CD1c-positive myeloid dendritic cell (primary cell): Measurements from ENCODE around the gene DDX11.
"Not testable (repeated sequence)": the region's sequence is repeated elsewhere in the genome, so short reads cannot be mapped to it uniquely, and the experiment has no call there.

Source experiments
- DNase-seq: peaks from one replicate; pipeline ENCODE4 v3.0.0-alpha.2; 2016; ENCODE audit errors: extremely low spot score

Gene DDX11

DNA sequence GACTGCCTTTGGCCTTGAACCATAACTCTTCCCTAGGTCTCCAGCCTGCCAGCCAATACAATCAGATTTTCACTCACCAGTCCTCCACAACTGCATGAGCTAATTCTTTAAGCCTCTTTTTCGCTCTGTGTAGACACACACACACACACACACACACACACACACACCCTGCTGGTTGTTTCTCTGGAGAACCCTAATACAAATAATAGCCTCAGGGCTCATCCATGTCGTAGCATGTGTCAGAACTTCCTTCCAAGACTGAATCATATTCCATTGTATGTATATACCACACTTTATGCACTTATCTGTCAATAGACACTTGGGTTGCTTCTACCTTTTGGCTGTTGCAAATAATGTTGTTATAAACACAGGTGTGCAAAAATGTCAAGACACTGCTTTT is 6.0 kb upstream of the DDX11 start:
- not testable (repeated sequence) for DNase-seq

DNA sequence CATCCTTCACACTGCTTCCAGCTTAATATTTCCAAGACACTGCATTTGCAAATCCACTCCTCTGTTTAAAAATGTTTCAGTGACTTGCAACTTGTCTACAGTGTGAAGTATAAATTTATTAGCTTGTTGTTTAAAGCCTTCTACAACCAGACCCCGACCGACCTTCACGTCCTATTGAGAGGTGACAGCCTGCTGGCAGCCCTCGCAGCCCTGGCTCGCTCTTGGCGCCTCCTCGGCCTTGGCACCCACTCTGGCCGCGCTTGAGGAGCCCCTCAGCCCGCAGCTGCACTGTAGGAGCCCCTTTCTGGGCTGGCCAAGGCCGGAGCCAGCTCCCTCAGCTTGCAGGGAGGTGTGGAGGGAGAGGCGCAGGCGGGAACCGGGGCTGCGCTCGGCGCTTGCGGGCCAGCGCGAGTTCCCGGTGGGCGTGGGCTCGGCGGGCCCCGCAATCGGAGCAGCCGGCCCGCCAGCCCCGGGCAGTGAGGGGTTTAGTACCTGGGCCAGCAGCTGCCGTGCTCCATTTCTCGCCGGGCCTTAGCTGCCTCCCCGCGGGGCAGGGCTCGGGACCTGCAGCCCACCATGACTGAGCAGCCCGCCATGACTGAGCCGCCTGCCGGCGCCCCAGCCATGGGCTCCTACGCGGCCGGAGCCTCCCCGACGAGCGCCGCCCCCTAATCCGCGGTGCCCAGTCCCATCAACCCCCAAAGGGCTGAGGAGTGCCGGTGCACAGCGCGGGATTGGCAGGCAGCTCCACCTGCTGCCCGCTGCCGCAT is 2.5 kb upstream of the DDX11 start:
- DNase-seq = not testable (repeated sequence)

DNA sequence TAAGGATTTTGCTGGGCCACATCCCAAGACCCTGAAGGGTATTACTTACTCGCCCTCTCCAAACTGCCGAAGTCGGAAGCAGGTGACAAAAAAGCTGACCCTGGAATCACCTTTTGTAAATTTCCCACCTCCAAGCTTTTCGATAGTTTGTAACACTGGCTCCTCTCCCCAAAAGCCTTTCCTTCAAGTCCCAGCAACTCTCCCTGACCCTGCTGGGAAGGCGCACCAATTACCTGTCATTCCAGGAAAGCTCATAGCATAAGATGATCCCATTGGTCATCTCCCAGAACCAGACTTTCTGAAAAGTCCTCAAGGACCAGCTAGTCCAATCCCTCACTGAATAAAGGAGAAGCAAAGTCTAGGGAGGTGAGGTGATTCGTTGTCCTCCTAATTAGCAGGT is 698 bp upstream of the DDX11 start:
- DNase-seq = not testable (repeated sequence)

DNA sequence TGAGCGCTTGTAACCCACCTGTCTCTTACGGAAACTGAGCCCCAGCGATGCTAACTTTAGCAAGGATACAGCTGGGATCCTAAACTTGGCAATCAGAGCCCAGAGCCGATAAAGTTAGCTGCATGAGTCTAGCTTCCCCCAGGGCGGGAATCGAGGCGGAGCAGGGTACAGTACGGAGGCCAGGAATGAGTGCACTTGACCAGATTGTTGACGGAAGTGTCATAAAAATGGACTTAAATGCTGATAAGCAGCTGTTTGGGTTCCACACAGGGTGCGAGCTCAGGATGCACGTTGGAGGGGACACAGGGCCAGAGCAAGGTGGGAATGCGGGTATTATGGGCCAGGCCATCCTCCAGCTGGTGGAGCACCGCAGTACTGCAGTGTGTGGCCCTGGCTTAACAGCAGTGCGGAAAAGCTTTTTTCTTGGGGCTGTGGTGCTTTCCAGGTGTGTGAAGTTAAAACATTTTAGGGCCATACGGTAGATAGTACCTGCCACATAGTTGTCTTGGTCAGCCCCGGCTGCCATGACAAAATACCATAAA is 744 bp downstream of the DDX11 start:
- DNase-seq = not testable (repeated sequence)

DNA sequence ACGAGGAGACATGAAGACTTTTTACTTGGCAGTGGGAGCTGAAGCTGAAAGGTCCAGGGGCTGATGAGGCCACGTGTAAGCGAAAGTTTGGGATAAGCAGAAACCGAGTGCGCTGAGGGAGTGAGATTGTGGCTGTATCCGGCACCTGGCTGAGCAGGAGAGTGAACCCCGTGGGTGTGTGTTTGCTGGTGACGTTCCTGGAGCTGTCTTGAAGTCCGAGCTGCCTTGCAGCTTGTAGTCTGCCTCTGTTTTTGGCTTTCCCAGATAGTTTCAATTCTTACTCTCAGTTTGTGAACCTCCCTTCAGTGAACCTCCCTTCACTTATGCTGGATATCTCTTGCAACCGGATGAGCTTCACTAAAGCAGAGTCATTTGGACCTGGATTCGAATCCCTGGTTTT is 2.5 kb downstream of the DDX11 start:
- not testable (repeated sequence) for DNase-seq

DNA sequence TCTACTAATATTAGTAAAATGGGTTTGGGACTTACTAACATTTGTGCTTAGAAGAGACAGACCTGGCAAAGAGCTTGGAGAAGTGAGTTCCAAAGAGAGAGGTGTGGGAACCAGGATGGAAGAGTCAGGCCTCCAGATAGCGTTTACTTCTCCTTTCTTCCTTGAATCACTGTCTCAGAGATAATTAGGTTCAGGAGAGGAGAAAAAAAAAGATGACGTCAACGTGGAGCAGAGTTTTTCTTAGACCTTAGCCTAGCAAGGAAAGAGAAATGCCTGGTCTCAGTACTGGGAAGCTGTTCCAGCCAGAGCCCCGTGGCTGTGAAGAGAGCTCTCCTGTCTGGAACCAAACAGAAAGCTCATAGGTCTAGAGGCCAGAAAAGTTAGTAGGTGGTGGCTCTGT is 3.4 kb downstream of the DDX11 start:
- not testable (repeated sequence) for DNase-seq

DNA sequence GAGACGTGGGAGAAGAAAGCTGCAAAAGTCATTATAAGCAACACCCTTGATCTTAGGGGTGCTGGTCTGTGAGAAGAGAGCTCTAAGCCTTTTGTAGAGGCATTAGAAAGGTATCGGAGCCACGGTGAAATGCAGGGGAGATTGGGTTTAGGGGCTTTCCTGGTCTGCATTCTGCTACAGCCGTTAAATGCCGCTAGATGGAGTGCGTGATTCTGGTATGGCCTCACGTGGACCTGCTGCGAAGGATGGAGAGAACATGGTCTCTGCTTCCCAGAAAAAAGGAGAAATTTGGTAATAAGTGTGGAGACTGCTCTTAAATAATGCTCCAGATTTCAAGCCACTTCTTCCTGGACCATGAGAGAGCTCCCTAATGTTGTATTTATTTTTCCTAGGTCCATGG is 4.3 kb downstream of the DDX11 start:
- DNase-seq = not testable (repeated sequence)

DNA sequence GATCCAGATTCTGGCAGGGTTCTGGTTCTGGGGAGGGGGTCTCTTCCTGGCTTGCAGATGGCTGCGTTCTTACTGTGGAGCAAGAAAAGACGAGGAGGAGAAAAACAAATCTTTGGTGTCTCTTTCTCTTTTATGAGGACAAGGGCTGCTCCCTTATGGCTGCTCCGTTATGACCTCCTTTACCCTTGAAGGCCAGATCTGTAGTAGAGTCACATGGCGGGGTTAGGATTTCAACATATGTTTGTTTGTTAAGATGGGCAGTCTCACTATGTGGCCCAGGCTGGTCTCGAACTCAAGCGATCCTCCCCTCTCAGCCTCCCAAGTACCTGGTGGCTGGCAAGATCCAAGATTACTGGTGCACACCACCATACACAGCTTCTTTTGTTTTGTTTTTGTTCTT is 5.8 kb downstream of the DDX11 start:
- DNase-seq = not testable (repeated sequence)

DNA sequence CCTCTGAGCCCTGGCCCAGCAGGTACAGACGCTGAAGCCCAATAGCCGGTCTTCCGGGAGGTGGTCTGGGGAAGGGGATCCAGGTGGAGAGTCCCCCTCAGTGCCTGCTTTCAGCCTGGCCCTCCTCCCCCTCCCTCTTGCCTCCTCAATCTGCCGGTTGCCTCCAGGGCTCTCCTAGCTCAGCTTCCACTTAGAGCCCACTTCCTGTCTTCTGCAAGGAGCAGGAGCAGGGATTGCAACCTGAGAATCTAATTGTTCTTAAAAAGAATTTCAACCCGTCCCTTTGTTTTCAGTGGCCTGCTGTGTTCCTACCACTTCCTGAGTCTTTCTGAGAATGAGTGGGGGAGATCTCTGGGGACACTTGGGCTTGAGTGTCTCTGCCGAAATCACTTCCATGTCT is 6.6 kb downstream of the DDX11 start:
- DNase-seq = not testable (repeated sequence)

DNA sequence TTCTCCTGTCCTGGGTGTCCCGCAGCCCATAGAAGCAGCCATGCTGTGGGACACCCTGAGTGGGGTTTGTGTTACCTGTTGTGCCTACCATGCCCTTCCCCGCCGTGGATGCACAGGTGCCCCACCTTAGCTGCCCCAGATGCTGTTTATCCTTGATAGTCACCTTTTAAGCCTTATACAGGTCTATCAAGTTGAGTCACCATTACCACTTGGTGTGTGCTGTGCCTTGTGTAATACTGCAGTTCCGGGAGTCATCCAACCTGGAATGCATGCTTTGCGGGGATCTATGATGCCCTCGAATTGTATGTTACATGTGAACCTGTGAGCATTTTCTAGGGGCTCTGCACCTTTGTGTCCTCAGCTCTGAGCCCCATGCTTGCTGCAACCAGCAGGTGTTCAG is 7.6 kb downstream of the DDX11 start:
- not testable (repeated sequence) for DNase-seq

DNA sequence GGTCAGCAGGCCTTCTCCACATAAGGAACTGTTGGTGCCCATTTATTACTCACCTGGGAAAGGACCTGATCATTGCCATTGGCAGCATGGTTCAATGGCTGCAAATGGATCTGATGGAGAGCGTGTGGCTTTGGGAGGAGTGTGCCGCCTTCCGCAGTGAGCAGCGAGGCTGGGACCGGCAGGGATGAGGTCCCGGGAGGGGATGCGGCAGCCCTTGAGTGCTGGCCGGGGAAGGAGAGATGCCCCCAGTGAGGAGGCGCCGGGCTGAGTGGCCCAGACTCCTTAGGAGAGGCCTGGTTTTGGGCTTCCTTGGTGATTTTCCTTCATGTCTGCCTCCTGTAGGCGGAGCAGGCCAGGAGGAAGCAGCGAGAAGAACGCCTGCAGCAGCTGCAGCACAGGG is 10.6 kb downstream of the DDX11 start:
- DNase-seq = not testable (repeated sequence)

DNA sequence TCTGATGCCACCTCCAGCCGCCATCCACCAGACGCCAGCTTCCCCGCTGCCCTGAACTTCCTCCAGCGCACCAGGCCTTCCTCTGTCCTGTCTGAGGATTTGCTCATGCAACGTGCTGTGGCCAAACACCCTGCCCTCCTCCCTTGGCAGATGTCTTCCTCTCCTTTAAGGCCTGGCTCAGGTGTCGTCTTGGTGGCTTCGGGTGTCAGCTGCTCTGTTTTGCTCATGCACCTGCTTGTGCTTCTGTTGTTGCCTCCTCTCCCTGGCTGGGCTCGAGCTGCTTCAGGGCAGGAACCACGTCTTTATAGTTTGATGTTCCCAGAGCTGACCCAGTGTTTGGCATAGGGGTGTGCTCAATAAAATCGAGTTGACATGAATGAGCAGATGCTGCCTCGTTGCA is 12.4 kb downstream of the DDX11 start:
- DNase-seq = not testable (repeated sequence)

DNA sequence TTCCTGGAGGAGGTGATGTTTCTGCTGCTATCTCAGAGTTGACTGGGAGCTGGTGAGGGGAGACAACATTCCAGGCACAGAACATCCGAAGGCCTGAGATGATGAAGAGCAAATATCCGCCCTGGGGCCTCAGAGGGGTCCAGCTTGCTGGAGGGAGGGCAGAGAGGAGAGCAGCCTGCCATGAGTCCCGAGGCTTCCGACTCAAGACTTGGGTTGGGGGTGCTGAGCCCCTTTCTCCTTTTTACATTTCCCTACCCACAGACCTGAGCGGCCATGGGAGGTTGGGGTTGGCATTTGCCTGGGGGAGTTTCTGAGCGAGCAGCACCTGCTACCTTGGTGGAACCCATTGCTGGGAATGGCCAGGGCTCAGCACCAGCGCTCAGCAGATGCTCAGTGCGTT is 13.8 kb downstream of the DDX11 start:
- not testable (repeated sequence) for DNase-seq

DNA sequence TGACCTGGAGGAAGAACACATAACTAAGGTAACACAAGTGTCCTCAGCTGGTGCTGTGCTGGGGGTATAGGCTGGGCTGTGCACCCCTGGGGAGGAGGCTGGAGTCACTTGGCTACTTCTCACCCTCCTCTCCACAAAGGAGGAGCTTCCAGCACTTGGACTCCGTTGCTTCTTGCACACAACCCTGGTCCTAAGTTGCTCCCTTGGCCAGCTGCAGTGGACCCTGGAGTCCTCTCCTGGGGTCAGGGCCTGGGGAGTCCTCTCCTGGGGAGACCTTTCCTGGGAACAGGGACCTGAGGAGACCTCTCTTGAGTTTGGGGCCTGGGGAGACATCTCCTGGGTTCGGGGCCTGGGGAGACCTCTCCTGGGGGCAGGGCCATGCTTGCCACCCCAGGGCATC is 14.3 kb downstream of the DDX11 start:
- not testable (repeated sequence) for DNase-seq

DNA sequence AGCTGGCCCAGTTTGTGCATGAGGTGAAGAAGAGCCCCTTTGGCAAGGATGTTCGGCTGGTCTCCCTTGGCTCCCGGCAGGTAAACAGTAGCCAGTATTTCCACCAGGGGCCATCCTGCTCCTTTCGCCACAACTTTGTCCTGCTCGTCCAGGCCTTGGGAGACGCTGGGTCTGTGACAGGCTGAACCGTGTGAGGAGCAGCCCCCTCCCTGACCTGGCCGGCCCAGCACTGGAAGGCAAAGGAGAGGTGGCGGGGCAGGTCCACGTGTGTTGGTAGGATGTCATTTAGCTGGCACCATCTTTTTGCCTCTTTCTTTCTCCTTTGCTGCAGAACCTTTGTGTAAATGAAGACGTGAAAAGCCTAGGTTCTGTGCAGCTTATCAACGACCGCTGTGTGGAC is 15.4 kb downstream of the DDX11 start:
- DNase-seq = no peak

DNA sequence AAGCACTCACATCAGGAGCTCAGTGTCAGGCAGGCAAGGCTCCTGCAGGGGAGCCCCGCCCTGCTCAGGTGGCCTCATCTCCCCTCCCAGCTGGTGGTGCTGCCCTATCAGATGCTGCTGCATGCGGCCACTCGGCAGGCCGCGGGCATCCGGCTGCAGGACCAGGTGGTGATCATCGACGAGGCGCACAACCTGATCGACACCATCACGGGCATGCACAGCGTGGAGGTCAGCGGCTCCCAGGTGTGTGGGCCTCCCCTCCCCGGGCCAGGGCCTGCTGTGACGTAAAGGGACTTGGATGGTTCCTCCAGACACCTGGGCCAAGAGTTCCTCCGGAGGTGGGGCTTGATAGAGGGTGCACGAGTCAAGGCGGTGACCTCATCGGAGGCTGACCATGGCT is 18.0 kb downstream of the DDX11 start:
- not testable (repeated sequence) for DNase-seq

DNA sequence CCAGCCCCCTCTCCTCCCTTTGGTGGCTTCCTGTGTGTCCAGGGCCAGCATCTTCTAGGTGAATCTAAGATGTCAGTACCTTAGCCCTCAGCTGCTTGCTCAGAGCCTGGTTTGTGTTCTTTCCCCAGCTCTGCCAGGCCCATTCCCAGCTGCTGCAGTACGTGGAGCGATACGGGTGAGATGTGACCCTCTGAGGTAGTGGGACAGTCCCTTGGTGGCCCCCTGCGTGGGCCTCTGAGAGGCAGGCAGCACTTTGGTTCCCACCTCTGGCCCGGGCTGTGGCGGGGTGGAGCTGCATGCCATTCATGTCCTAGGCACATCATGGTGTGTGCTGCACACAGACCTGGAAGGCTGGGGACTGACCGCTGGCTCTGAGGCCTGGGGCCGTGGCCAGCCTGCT is 19.1 kb downstream of the DDX11 start:
- DNase-seq = not testable (repeated sequence)

DNA sequence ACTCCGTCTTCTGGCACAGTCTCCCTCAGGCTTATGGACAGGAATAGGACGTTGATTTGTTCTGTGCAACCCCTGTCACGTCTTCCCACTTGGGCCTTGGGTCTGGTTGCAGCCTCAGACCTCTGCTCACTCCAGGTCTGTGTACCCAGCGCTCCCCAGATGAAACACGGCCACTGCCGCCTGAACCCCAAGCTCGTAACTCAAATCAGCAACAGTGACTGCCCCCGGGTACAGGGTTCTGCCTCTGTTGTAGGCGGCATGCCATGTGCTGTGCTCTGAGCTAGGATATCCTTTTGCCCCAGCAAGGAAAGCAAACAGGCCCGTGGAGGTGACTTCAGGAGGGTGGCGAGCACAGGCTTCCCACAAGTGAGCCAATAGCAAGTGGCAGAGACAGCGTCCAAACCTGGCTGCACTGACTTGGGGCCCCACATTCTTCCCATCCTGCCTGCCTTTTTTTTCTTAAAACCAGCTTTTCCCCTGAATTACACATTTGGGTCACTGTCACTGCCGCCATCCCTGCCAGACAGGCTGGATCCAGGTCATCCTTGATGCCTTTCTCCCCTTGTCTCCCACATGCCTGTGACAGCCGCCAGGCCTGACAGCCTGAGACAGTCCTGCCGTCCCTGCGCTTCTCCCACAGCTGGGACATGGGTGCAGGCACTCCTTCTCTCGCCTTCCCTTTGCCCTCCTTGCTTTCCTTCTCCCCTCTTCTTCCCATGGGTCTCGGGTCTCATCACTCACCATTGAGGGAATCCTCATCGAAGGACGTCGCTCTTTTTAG is 21.6 kb downstream of the DDX11 start:
- not testable (repeated sequence) for DNase-seq

DNA sequence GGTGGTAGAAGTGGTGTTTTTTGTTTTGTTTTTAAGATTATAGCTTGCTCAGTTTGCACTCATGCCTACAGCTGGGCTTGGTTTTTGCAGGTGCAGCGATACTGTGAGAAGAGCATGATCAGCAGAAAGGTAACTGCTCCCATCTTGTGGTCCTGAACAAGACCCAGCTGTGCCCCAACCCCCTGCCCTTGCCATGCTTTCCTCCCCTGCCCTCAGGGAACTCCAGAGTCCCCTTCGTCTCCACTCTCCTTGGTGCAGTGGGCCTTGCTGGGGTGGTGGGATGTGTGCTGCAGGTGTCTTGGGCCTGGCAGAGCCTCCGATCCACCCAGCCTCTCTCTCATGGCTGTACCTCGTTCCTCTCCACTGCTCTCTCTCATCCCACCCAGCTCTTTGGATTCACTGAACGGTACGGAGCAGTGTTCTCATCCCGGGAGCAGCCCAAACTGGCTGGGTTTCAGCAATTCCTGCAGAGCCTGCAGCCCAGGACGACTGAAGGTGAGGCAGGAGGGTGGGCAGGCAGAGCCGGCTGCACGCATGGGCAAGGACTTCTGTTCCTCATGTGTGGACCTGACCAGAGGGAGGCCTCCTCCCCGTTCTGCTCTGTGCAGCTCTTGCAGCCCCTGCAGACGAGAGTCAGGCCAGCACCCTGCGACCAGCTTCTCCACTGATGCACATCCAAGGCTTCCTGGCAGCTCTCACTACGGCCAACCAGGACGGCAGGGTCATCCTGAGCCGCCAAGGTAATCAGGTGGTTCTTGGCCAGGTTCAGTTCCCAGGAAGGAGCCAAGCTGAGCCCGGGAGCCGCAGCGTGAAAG is 22.8 kb downstream of the DDX11 start:
- not testable (repeated sequence) for DNase-seq

DNA sequence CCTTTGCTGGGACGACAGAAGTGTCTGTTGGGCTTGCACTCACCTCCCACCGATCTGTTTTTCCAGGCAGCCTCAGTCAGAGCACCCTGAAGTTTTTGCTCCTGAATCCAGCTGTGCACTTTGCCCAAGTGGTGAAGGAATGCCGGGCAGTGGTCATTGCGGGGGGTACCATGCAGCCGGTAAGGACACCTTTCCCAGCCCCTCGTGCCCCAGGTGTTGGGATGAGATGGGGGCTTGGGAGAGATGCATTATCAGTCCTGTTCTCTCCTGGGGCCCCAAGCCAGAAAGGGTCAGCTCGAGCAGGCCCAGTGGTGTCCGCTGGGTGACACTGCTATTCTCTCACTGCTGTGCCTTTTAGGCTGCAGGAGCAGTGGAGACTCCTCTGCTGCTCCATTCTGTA is 24.2 kb downstream of the DDX11 start:
- DNase-seq = not testable (repeated sequence)

DNA sequence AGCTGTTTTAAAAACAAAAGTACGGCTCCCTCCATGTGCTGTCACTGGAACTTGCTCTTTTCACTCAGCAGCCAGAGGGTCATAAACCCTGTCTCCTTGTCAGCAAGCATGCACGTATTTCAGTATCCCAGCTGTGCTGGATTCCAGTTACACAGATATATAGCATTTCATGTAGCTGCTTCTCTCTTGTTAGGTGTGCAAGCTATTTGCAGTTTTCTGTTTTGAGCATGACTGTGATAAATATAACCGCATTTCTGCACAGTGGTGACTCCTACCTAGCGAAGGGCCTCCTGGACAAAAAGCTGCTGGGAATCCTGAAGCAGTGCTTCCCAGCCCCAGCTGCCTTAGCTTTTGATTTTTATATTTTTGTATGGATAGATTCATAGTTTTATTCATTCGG is 24.7 kb downstream of the DDX11 start:
- not testable (repeated sequence) for DNase-seq

DNA sequence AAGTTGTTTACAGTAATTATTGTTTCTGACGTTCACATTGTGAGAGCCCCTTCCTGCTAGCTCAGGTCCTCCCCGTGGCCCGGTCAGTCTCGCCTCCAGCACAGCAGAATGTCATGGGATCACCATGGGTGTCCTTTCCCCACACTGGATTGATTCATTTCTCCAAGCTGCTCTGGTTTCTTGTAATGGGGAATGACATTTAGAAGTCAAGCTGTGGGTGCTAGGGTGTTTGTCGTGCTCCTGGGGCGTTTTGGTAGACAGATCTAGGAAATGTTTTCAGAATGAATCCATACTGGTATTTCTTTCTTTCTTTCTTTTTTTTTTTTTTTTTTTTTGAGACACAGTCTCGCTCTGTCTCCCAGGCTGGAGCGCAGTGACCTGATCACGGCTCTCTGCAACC is 25.1 kb downstream of the DDX11 start:
- DNase-seq = not testable (repeated sequence)
